HG03378 (cell line): ENCODE measurements around the gene MAPK7.
A peak's percentile ranks its signal among the peaks of the same experiment; 100 is the strongest.

Source experiments
- ATAC-seq: cut with Tn5 transposase; IDR thresholded peaks from one replicate; pipeline ENCODE4 v1.9.1; 2021; ENCODE audit warnings: mild to moderate bottlenecking, moderate library complexity; ENCODE audit not compliant: unreplicated experiment

The MAPK7 gene

GRCh38 chr17:19362277-19363113, 15.8 kb upstream of the MAPK7 start, which contains the start of gene B9D1:
Gene B9D1 (minus strand): TSS chr17:19362723. CDS start chr17:19362569, 154 bp downstream.
- peak; percentile 83 for ATAC-seq

DNA sequence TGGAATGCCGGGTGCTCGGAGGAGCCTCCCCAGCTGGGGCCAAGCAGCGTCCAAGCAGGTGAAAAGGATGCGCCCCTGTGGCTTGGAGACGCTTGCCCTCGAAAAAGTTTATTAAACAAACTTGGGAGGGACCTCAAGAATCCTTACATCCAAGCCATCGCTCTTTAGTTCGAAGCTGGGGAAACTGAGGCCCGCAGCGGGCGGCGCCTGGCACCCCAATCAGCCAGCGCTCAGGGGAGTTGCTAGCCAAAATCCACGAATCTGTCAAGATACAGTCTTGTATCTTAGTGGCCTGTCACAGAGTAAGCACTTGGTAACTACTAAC, 15.2 kb upstream of the MAPK7 start:
- no peak for ATAC-seq

GRCh38 chr17:19363460-19364035, 14.8 kb upstream of the MAPK7 start:
- ATAC-seq, result no peak

DNA sequence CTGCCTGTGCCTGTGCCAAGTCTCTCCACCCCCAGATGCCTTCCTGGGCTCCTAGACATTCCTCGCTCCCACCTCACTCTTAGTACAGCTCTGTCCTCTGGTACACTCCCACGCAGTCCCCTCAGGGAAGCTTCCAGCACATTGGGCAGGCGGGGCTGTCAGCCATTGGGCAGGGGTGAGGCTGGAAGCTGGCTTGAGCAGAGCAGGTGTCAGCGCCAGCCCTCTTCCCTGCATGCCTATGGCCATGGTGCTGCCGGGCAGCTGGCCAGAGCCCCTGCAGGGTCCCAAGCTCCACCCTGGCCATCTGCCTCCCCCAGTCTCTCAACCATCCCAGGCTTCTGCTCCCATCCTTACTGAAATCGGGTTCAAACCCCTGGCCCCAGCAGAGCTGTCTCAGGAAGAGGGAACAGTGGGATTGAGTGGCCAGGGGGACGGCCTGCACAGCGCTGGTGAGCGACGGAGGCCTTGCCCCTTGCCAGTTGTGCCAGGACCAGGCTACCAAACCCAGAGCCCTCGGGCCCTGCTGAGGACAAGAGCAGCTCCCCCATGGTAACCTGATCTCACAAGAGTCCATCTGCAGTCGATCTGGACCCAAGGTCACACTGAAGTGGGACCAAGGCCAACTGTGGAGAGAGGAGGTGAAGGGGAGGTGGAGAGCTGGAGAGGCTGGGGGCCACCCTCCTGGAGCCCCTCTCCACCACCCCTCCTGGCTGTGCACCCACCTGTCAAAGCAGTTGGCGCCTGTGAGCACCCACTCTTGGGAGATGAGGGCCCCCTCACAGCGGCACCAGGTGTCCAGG, 13.4 kb upstream of the MAPK7 start:
- no peak for ATAC-seq

DNA sequence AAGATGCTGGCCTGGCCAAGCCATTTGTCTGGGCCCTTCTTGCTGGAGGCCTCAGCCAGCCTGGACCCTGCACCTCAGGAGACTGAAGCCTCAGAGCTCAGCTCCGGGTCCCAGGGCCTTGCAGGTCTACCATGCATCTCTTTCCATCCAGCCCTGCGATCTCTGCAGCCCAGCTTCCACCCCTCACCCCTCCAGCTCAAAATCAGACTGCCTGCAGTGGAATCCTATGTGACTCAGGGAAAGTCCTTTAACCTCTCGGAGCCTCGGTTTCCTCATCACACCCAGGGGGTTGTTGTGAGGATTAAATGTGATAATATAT, 12.8 kb upstream of the MAPK7 start:
- no peak for ATAC-seq

GRCh38 chr17:19365833-19366636, 12.3 kb upstream of the MAPK7 start:
- no peak for ATAC-seq

- no peak for ATAC-seq
Measured at GRCh38 chr17:19366637-19366972, 11.7 kb upstream of the MAPK7 start.

DNA sequence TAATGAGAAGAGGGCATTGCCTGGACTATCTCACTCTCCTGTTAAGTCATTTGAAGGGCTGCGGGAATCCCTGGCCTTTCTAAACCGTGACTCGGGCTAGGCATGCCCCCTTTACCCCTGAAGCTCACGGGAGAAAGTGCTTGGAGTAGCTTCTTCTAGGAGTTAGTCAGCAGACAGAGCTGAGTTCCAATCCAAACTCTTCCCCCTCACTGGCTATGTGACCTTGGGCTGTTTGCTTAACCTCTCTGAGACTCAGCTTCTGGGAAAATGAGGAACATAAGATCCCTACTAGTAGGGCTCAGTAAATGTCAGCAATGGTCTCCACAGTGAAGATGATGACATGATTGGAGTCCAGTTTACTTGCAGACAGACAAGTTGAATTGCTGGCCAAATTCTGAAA, 10.1 kb upstream of the MAPK7 start:
- no peak for ATAC-seq

GRCh38 chr17:19369107-19369778, 9.1 kb upstream of the MAPK7 start:
- ATAC-seq, result no peak

GRCh38 chr17:19369846-19370492, 8.3 kb upstream of the MAPK7 start:
- ATAC-seq, result no peak

- ATAC-seq, result peak; percentile 56
Measured at GRCh38 chr17:19370493-19370960, 7.8 kb upstream of the MAPK7 start.

DNA sequence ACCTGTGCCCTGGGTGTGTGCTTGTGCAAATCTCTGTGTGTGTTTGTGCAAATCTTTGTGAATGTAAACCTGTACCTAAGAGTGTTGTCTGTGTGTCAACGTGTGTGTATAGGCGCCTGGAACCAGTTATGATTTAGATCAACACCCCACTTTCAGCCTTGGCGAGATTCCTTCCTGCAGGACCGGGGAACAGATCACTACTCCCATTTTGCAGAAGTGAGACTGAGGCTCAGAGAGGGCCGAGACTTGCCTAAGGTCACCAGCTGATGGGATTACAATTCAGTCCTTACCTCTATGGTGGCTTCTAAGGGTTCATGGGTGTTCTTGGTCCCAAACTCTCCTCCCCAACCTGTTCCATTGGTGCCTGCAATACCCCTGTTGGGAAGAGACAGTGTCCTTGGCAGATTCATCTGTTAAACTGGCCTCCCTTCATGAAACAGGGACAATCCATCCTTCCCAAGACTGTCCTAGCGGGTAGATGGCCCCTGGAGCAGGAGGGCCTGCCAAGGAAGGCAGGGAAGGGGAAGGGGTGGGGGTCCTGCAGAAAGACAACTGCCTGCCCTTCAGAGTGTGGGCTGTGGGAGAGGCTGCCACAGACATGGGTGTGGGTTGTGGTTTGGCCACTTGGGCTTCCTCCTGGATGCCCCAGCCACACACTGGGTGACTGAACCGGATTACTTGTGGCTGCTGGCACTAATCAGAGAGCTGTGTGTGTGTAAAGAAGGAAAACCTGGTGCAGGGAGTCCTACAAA, 6.9 kb upstream of the MAPK7 start:
- no peak for ATAC-seq

GRCh38 chr17:19372011-19372370, 6.3 kb upstream of the MAPK7 start:
- no peak for ATAC-seq

- ATAC-seq, result no peak
Measured at GRCh38 chr17:19372439-19372838, 5.9 kb upstream of the MAPK7 start.

DNA sequence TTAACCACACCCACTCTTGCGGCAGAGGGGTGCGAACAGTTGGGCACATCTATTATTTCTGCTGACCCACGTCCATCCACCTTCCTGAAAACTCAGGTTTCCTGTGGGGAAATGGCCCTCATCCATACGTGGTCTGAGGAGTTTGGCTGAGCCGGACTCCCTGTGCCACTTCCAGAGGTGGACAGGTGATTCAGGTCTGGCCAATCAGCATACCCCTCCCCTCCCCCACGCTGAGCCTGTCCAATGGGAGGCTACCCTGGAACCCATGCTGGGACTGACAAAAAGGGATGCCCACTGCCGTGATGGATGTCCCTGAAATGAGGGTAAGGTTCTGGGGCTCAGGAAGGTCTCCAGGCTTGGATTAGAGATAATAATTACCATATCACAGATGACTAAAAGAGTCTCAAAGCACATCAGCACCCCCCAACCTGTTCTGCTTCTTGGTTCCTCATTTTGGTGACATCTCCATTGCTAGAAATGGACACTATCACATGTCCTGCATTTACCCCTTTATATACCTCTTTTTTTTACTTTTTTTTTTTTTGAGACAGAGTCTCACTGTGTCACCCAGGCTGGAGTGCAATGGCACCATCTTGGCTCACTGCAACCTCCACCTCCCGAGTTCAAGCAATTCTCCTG, 5.3 kb upstream of the MAPK7 start:
- no peak for ATAC-seq

GRCh38 chr17:19374136-19374535, 4.2 kb upstream of the MAPK7 start:
- ATAC-seq, result no peak

- no peak for ATAC-seq
Measured at GRCh38 chr17:19375732-19376131, 2.6 kb upstream of the MAPK7 start.

- no peak for ATAC-seq
Measured at GRCh38 chr17:19376811-19377210, 1.5 kb upstream of the MAPK7 start.
